ENCODE data around the gene GPR3. TPM values are rescaled to one million over a fixed set of nuclear protein-coding genes. Genes with fewer than 3 reads are reported as not detected.

Gene GPR3
- total and polyA plus RNA-seq, 2 of the 13 experiments (the other 11 are each of a cell fraction or from before 2014, with no cell fraction given) = 1.00 to 2.6 TPM

- no peak for TF ChIP-seq HIC2 (CRISPR knock-in tag; IDR thresholded peaks at IDR 0.05; ENCODE audit: low read depth)
- TF ChIP-seq GATAD1 (CRISPR knock-in tag; IDR thresholded peaks at IDR 0.05) = no peak
- TF ChIP-seq CREB1 (IDR thresholded peaks at IDR 0.05) = no peak
- no peak for TF ChIP-seq CREB1 (CRISPR knock-in tag; IDR thresholded peaks at IDR 0.05)
- no peak for TF ChIP-seq ZBTB49 (CRISPR knock-in tag; IDR thresholded peaks at IDR 0.05; ENCODE audit: borderline replicate concordance)
Observed at GRCh38 chr1:27351541-27352107, 40.8 kb upstream of the GPR3 start (continued).

GRCh38 chr1:27353166-27353565, 39.3 kb upstream of the GPR3 start:
- POLR2A ChIA-PET = interaction anchor here (4.8 kb wide), 1 partner anchor 11 kb away, joined by 36 read pairs; the partner anchor contains the start of gene SYTL1

More at GRCh38 chr1:27353166-27353565, 39.3 kb upstream of the GPR3 start:
- BruUV-seq (replicated peaks) = no TSS peak
- H2AFZ ChIP-seq (ENCODE audit: low read length) = no peak overlapping the region
- H3K36me3 ChIP-seq (replicated peaks in 1 of 2; ENCODE audit: control insufficient read depth in 1 of 2, insufficient read depth in 2 of 2, low read length in 2 of 2) = 0 out of 5 replicates have a peak, but pooled peaks cover 0 to 2% of the 10 kb centered on the region in 2 experiments
- no peaks in the 10 kb centered on the region for H3K79me2 ChIP-seq (ENCODE audit: insufficient read depth, low read length)
- DNase-seq (ENCODE audit: low spot score) (no peak), FAIRE-seq (no peak), ATAC-seq (no peak)
- H3K9ac ChIP-seq (ENCODE audit: insufficient read depth, low read depth, low read length) = no peak overlapping the region
- peaks cover 36% of the 10 kb centered on the region for H3K4me1 ChIP-seq (ENCODE audit: insufficient read depth, low read length)
- 96% methylated on average over 3 of the region's 13 CpGs for WGBS (ENCODE audit: low lambda C conversion rate)
- H4K20me1 ChIP-seq (ENCODE audit: insufficient read depth, low read length) = no peaks in the 10 kb centered on the region
- no peak overlapping the region for H3K4me2 ChIP-seq (ENCODE audit: low read depth, low read length)
- no peaks in the 10 kb centered on the region for H3K9me3 ChIP-seq (ENCODE audit: low read length)
- intact Hi-C loops (cut with micrococcal nuclease; ENCODE audit: unreplicated experiment) (no loop called here), in situ Hi-C loops (cut with HindIII; ENCODE audit: extremely low pct_ligation_motif_present, low pct_unique_long_range_greater_than_20kb) (no loop called here)
- H3K4me3 ChIP-seq (replicated peaks in 1 of 3; ENCODE audit: insufficient read depth in 1 of 3, low read depth in 2 of 3, low read length in 3 of 3) = no peak overlapping the region
- no peaks in the 10 kb centered on the region for H3K27me3 ChIP-seq (ENCODE audit: control insufficient read depth in 1 of 2, insufficient read depth in 2 of 2, low read length in 2 of 2)
- no peak overlapping the region for H3K27ac ChIP-seq (ENCODE audit: extremely low read length, insufficient read depth, low read length)
- CTCF ChIA-PET (ENCODE audit: low intra/inter-chr PET ratio, low total read pairs) = no interaction called here
- peak; percentile 43 for TF ChIP-seq AGO2 (optimal IDR thresholded peaks at IDR 0.05; ENCODE audit: low read depth, low read length)
- no peak for TF ChIP-seq KLF11 (CRISPR knock-in tag; IDR thresholded peaks at IDR 0.05)
